SU-DHL-6 (cell line): ENCODE results near the gene CCN6.

Experiments used
- H2AFZ ChIP-seq: fragments of 200-600 bp; sonication (generic); 2 replicates; pipeline ENCODE4 v1.6.1; 2014; ENCODE audit warnings: low read depth, mild to moderate bottlenecking, moderate library complexity, mixed read lengths, antibody characterized with exemption, low read length; ENCODE audit not compliant: severe bottlenecking
- H3F3A ChIP-seq: fragments of 200-600 bp; shearing (Covaris generic); 2 replicates; pipeline ENCODE4 v1.6.0; 2016; ENCODE audit warnings: antibody characterized with exemption, mild to moderate bottlenecking; ENCODE audit not compliant: insufficient read depth
- H3K27ac ChIP-seq: fragments of 200-600 bp; sonication (generic); 2 replicates; pipeline ENCODE4 v1.5.1; 2016; ENCODE audit warnings: low read depth, mild to moderate bottlenecking, low read length, moderate library complexity, mixed read lengths
- H3K27me3 ChIP-seq: fragments of 200-600 bp; sonication (generic), shearing (Covaris generic); 2 replicates; pipeline ENCODE4 v1.6.0; 2014; ENCODE audit warnings: mild to moderate bottlenecking, low read length
- H3K36me3 ChIP-seq: fragments of 200-600 bp; sonication (generic); 2 replicates; pipeline ENCODE4 v1.6.1; 2014; ENCODE audit warnings: mild to moderate bottlenecking, low read length, mixed read lengths
- H3K4me2 ChIP-seq: fragments of 300-600, 200-600 bp; shearing (Covaris generic), sonication (generic); 2 replicates; pipeline ENCODE4 v1.6.0; 2014; ENCODE audit warnings: low read length, low read depth, mild to moderate bottlenecking; ENCODE audit not compliant: poor library complexity, severe bottlenecking
- H3K4me3 ChIP-seq: fragments of 200-600 bp; sonication (generic); 2 replicates; pipeline ENCODE4 v1.5.1; 2014; ENCODE audit warnings: antibody characterized with exemption, low read length, mild to moderate bottlenecking, mixed read lengths; ENCODE audit not compliant: insufficient read depth, poor library complexity, severe bottlenecking
- H3K79me2 ChIP-seq: fragments of 200-600 bp; sonication (generic); 2 replicates; pipeline ENCODE4 v1.6.1; 2014; ENCODE audit warnings: mild to moderate bottlenecking, low read length, moderate library complexity; ENCODE audit not compliant: insufficient read depth
- H3K9ac ChIP-seq: fragments of 200-600 bp; sonication (generic); 2 replicates; pipeline ENCODE4 v1.7.0; 2014; ENCODE audit warnings: mild to moderate bottlenecking, low read length
- H3K9me2 ChIP-seq: fragments of 200-600 bp; sonication (generic); replicated peaks from 2 replicates; pipeline ENCODE4 v1.6.1; 2014; ENCODE audit warnings: low read length; ENCODE audit not compliant: insufficient read depth
- H3K9me3 ChIP-seq: fragments of 200-600 bp; sonication (generic); 2 replicates; pipeline ENCODE4 v1.6.1; 2014; ENCODE audit warnings: low read length, mixed read lengths; ENCODE audit not compliant: insufficient read depth
- H4K20me1 ChIP-seq: fragments of 200-600 bp; sonication (generic); 2 replicates; pipeline ENCODE4 v1.6.1; 2014; ENCODE audit warnings: low read depth, mild to moderate bottlenecking, antibody characterized with exemption, low read length, moderate library complexity, mixed read lengths
- CTCF ChIP-seq: fragments of 200-600 bp; sonication (generic); IDR thresholded peaks from one replicate; pipeline ENCODE4 v1.5.1; 2017; ENCODE audit warnings: antibody characterized with exemption, mild to moderate bottlenecking, low read length, moderate library complexity; ENCODE audit not compliant: insufficient read depth, poor library complexity, severe bottlenecking
- EZH2phosphoT487 ChIP-seq: fragments of 200-600 bp; sonication (generic), shearing (Covaris generic); conservative IDR thresholded peaks from 2 replicates; pipeline ENCODE4 v1.6.1; 2018; ENCODE audit warnings: mild to moderate bottlenecking, antibody characterized with exemption, low read length, moderate library complexity, mixed read lengths

The CCN6 gene

GRCh38 chr6:112114577-112115223, 60.8 kb downstream of the CCN6 start:
- no peaks in the 10 kb centered on the region for H3K36me3 ChIP-seq
- H3K4me2 ChIP-seq = no peak overlapping the region
- H4K20me1 ChIP-seq = no peaks in the 10 kb centered on the region
- H3K27ac ChIP-seq = no peak overlapping the region
- H3K79me2 ChIP-seq = no peaks in the 10 kb centered on the region
- no peak overlapping the region for H3K9ac ChIP-seq
- no peaks in the 10 kb centered on the region for H3K9me2 ChIP-seq
- no peaks in the 10 kb centered on the region for H3K27me3 ChIP-seq
- no peak overlapping the region for H3K4me3 ChIP-seq
- TF ChIP-seq EZH2phosphoT487 (no peak), CTCF (no peak)
- no peaks in the 10 kb centered on the region for H3F3A ChIP-seq
- no peaks in the 10 kb centered on the region for H3K9me3 ChIP-seq
- no peak overlapping the region for H2AFZ ChIP-seq

GRCh38 chr6:112116221-112116620, 62.3 kb downstream of the CCN6 start:
- no peaks in the 10 kb centered on the region for H3K36me3 ChIP-seq
- H3K4me3 ChIP-seq = no peak overlapping the region
- H3K9me2 ChIP-seq = no peaks in the 10 kb centered on the region
- no peaks in the 10 kb centered on the region for H3K9me3 ChIP-seq
- H2AFZ ChIP-seq = no peak overlapping the region
- H3F3A ChIP-seq = no peaks in the 10 kb centered on the region
- H3K27ac ChIP-seq = no peak overlapping the region
- H3K27me3 ChIP-seq = no peaks in the 10 kb centered on the region
- no peaks in the 10 kb centered on the region for H3K79me2 ChIP-seq
- H4K20me1 ChIP-seq = no peaks in the 10 kb centered on the region
- no peak overlapping the region for H3K4me2 ChIP-seq
- TF ChIP-seq EZH2phosphoT487 (no peak), CTCF (no peak)
- H3K9ac ChIP-seq = no peak overlapping the region

- no peak for TF ChIP-seq EZH2phosphoT487
- no peak for TF ChIP-seq CTCF
- no peaks in the 10 kb centered on the region for H4K20me1 ChIP-seq
- no peaks in the 10 kb centered on the region for H3K27me3 ChIP-seq
- no peaks in the 10 kb centered on the region for H3F3A ChIP-seq
- H2AFZ ChIP-seq = no peak overlapping the region
- no peaks in the 10 kb centered on the region for H3K9me2 ChIP-seq
- H3K36me3 ChIP-seq = no peaks in the 10 kb centered on the region
- H3K79me2 ChIP-seq = no peaks in the 10 kb centered on the region
- H3K9ac ChIP-seq = no peak overlapping the region
- H3K9me3 ChIP-seq = no peaks in the 10 kb centered on the region
- H3K4me3 ChIP-seq = no peak overlapping the region
- H3K27ac ChIP-seq = no peak overlapping the region
- H3K4me2 ChIP-seq = no peak overlapping the region
These were observed 63.6 kb downstream of the CCN6 start for GRCh38 chr6:112117554-112117953.
